HG03575 (cell line): ENCODE results near the gene SSR1.
"Not testable (repeated sequence)": the region's sequence is repeated elsewhere in the genome, so short reads cannot be mapped to it uniquely, and the experiment has no call there.

Experiments used
- ATAC-seq: cut with Tn5 transposase; IDR thresholded peaks from one replicate; pipeline ENCODE4 v1.9.1; 2021; ENCODE audit not compliant: unreplicated experiment, insufficient number of reproducible peaks, low FRiP score; ENCODE audit errors: extremely low read depth

Gene SSR1

DNA sequence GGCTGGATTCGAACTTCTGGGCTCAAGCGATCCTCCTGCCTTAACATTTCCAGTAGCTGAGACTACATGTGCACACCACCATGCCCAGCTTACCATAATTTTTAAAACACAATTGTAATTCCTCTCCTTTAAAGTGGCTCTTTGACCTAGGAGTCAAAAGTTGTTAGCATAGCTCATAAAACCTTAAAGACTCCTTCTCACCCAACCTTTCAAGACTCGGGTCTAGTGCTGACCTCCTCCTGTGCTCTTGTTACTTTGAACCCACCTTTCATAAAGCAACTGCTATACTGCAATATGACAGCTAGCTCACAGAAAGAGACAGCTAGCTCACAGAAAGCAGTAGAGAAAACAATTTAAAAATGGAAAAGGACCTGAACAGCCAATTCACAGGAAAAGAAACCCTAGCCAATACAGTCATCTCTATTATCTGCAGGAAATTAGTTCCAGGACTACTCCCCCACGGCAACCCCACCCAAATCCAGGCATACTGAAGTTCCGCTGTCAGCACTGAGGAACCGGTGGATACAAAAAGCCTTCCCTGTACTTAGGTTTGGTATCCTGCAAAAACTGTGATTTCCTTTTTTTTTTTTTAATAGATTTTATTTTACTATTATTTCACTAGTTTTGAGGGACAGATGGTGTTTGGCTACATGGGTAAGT is 20.3 kb downstream of the SSR1 start:
- ATAC-seq: no peak

DNA sequence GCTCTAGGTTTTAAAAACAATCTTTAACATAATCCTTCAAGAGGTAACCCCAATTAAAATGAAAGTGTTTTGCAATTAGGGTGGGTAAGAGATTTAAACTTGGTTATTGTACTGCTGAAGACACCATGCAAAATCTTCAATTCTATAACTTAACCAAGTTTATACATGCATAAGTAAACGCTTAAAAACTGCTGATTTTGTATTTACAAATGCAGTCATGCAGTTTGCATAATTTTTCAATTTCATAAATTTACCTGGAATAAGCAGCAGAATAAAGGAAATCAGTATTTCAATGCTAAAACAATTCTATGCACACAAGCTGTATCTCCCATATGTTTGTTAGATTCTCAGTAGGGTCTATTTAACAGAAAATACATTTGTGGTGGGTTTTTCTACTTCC is 22.9 kb downstream of the SSR1 start:
- no peak for ATAC-seq

DNA sequence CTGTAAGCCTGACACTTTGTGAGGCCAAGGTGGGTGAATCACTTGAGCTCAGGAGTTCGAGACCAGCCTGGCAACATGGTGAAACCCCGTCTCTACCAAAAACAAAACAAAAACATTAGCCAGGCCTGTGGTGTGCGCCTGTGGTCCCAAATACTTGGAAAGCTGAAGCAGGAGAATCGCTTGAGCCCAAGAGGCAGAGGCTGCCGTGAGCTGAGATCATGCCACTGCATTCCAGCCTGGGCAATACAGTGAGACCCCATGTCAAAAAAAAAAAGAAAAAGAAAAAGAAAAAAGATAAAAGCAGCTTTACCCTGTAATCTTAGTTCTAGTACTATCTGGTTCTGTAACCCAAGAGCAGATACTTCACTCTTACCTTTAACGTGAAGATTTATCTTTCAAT is 27.6 kb downstream of the SSR1 start:
- ATAC-seq: no peak

DNA sequence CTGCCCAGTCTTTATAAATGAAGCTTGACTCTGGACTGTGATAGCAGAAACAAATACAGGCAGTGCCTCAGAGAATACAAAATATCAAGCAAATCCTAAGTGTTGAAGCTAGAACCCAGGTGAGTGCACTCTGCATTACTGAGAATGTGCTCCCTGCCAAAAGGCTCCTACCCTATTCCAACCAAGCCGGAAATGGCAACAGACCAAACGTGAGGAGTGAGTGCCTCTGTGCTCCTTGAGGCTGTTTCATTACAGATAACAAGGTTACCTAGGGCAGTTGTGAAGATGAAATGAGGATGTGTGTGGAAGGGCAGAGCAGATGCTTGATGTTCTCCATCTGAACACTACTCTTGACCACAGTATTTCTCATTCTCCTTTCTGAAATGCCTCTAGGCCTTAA is 29.3 kb downstream of the SSR1 start:
- ATAC-seq: no peak

DNA sequence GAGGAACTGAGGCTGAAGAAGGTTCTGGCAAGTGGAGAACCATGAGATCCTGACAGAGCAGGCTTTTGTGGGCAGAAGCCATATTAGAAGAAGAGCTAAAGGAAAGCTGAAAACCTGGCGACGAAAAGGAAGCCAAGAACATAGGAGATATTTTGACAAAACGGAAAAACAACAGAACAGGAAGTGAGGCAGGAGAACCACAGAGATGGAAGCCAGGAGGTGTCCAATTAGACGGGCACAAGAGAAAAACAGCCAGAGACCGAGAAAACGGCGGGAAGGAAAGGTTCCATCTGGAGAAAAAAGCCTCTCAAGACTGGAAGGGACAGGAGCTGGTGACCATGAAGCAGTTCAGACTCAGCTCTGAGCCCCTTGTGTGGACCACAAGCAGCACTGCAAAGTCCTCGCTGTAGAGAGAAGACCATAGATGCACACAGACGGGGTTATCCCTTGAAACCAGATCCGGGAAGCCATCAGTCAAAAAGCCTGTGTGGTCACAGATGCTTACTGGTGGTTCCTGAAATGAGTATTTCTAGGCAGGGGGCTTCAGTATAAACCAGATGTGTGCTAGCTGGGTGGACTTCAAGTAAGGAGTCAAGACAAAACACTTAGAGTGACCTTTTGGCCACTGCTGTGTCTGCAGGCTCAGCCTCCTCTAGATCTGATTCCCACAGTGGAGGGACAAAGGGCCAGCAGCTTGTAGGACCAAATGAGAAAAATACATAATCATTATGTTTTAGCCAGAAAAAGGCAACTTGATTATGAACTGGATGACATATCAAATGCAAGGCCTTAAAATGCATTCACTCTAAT is 30.7 kb downstream of the SSR1 start:
- no peak for ATAC-seq

DNA sequence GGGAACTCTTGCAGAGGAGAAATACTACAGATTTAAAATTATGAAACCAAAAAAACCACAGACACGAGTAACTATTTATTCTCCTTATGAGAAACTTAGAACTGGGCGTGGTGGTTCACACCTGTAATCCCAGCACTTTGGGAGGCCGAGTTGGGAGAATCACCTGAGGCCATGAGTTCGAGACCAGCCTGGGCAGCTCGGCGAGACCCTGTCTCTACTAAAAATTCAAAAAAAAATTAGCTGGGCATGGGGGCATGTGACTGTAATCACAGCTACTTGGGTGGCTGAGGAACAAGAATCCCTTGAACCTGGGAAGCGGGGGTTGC is 36.8 kb downstream of the SSR1 start:
- ATAC-seq: no peak

DNA sequence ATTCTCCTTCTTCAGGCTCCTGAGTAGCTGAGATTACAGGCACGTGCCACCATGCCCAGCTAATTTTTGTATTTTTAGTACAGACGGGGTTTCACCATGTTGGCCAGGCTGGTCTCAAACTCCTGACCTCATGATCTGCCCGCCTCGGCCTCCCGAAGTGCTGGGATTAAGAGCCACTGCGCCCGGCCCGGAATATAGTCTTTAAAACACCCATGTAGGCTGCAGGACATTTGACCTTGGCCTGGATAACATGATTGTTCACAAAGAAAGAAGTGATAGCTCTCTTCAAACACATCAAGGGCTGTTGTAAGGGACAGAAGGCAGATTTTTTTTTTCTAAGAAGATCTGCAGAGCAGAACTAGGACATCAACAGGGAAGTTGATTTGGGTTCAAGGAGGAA is 38.5 kb downstream of the SSR1 start:
- not testable (repeated sequence) for ATAC-seq

DNA sequence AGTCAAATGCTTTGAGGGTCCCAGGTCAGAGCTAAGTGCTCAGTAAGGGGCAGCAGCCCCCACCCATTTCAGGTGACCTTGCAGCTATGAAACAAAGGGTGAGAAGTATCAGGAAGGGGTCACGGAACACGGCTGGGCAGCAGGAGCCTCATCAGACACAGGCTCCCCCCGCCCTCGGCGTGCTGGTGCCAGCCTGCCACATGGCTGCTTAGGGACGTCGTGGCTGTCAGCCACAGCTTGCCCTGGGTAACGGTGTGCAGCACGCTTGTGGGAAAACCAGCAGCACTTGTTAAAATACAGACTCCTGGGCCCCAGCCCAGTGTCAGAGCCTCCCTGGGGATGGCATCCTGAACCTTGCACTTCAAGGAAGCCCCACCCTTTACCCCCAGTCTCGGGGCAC is 39.3 kb downstream of the SSR1 start:
- no peak for ATAC-seq

DNA sequence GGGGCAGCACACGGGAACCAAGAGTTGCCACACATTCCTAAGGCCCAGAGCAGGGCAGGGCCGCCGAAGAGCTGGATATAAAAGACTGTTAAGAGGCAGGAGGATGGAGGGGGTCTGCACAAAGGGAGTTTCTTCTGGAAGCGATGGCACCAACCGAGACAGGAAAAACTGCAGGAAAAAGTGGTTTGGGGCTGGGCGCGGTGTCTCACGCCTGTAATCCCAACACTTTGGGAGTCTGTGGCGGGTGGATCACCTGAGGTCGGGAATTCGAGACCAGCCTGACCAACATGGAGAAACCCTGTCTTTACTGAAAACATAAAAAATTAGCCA is 41.8 kb downstream of the SSR1 start:
- no peak for ATAC-seq

DNA sequence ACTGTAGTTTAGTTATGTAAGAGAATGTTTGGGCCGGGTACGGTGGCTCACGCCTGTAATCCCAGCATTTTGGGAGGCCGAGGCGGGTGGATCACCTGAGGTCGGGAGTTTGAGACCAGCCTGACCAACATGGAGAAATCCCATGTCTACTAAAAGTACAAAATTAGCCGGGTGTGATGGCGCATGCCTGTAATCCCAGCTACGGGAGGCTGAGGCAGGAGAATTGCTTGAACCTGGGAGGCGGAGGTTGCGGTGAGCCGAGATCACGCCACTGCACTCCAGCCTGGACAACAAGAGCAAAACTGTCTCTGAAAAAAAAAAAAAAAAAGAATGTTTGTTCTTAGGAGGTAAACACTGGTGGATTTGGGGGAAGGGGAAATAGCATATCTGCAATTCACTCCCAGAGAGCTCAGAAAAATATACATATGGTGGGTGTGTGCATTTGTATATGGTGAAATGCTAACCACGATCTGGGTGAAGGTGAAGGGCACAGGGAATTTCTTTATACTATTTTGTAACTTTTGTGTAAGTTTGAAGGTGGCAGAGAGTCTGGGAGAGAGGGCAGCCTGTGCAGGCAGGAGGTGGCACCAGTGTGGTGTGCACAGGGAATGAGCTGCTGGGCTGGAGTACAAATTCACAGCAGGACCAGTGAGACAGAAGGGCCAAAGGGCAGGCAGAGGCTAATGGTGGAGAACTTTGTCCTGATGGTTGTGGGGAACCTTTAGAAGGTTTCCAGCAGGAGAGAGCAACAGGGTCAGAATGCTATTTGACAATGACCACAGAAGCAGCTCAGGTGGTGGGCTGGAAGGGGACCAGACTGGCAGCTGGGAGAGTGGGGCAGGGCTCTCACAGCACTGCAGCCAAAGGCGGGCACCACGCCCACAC is 42.4 kb downstream of the SSR1 start:
- no peak for ATAC-seq

DNA sequence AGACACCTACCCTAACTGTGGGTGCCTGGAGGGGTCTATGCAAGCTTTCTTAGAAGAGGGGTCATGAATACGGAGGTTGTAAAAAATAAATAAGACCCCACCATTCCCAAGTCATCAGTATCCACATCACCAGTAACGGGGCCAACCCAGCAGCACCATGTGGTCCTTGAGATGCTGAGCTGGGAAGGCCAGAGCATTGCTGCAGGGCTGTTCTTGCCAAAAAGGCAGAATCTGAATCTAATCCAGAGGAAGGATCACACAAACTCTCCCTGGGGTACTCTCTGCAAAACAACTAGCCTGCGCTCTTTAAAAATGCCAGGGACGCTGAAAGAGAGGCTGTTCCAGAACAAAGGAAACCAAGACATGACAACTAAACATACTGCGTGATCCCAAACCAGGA is 43.2 kb downstream of the SSR1 start:
- ATAC-seq: no peak

DNA sequence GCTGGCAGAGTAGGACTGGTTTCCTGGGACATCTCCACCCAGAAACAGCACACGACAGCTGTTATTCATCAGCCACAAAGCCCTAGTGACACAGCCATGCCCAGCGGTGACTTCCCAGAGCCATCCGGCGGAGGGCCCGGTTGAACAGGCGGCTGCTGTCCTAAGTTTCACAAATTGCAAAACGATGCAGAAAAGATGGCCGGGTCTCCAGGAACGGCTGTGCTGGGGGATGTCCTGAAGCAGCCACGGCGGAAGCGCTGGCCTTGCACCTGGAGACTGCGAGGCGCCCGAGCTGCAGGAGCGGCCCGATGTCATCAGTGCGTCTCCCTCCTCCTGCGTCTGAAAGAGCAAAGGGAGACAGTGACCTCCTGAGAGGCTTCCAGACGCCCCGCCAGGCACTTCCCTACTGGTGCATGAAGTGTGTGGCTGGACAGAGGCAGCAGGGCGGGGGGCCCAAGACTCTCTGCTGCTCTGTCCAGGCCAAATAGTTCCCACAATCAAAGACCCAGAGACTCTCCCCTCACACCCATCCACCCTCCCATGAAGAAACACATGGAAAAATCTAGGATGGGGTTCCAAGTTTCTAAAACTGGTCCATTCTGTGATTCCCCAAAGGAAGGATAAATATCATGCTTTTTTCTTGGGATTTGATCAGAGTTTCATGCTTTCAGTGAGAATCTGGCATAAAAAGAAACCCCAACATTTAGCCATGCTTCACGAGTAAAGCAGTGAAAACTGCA is 44.0 kb downstream of the SSR1 start:
- no peak for ATAC-seq

DNA sequence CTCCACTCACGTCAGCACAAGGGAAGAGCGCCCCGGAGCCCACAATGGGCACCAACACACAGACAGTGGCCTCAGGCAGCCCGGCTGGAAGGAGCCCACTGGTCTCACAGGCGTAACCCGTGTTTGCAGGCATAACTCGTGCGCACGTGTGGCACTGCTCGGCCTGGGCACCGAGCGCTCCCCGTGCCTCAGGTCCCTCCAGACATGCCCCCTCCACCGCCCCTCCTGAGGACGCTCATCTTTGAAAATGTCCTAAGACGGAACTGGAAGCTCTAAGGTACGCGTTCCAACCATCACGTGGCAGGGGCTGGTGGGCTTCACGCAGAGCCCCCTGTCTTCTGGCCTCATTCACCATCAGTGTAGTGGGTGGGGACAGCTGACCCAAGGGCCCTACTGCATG is 44.6 kb downstream of the SSR1 start:
- no peak for ATAC-seq

DNA sequence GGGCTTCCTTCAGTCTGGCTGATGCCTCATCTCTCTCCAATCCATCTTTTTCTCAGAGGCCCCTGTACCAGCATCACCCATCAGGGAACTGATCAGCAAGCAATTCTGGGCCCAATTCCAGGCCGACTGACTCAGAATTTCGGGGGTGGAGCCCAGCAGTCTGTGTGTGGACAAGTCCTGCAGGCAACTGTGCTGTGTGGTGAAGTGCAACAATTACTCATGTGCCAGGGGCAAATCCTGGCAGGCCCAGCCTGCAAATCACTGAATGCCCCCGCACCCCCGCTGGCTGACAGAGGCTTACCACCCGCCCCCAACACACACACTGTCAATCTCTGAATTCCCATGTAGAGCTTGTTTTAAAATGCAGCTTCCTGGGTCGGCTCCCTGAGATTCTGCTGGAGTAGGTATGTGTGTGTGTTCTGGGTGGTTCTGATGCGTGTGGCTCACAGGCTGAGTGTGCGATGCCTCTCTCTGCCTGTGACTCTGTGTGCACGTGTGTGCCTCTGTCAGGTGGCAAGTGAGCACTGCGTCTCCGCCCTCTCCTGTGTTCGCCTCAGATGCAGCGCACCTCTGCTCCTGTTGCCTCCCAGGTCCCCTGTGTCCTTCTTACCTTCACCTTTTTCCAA is 45.4 kb downstream of the SSR1 start:
- ATAC-seq: no peak

DNA sequence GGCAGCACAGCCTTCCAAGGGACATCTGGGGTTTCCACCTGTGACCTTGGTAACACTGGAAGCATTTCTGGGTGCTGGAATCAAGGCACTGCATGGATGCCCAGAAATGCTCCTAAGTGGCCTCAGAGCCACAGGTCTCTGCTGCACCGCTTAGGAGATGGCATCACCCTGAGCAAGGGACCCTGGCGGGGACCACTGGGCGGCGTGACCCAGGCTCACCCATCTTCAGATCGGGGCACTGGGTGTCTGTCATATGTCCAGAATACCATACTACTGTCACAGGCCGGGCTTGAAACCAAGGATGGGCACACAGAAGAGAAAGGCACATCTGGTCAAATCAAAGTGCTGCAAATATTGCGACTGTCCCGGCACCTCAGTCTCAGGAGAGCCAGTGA is 45.9 kb downstream of the SSR1 start:
- no peak for ATAC-seq

DNA sequence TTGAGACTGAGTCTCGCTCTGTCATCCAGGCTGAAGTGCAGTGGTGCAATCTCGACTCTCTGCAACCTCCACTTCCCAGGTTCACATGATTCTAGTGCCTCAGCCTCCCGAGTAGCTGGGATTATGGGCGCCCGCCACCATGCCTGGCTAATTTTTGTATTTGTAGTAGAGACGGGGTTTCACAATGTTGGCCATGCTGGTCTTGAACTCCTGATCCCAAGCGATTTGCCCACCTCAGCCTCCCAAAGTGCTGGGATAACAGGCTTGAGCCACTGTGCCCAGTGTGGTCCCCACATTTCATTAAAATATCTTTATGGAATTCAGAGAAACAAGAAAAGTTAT is 47.6 kb downstream of the SSR1 start:
- not testable (repeated sequence) for ATAC-seq

DNA sequence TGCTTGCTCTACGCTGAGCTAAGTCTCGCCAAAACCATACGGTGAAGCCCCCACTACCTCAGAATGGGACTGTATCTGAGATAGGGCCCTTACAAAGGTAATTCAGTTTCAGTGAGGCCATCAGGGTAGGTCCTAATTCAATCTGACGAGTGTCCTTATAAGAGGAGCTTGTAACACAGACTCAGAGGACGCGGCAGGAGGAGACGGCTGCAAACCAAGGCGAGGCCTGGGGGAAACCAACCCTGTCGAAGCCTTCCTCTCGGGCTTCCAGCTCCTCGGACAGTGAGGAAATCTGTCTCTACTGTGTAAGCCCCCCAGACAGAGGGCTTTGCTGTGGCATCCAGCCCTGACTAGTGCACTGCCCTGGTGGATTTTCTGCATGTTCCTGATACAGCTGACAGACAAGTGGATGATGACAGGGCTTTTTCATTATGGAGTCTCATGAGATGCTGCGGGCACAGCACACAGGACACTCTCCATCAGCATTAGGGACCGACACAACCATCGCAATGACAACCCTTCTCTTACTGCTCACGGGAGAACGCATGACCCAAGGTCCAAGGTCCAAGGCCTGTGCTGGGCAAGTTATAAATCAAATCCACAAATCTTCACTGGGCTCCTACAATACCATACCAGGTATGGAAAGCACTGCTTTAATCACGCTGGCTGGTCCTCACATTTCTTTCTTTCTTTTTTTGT is 48.2 kb downstream of the SSR1 start:
- ATAC-seq: no peak

DNA sequence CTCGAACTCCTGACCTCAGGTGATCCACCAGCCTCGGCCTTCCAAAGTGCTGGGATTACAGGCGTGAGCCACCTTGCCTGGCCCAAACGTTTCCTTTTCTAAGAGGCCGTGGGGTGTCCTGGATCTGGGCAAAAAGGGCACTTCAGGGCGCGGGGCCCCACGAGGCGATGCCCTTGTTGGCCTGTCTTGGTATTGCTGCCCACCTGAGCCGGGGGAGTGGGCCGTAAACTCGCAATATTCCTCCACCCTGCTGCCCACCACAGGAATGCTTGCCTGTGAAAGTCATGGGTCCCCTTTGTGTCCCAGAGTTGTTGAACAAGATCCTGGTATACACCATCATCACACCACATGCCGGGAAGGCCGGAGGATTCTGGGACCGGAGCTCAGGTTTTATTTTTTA is 49.0 kb downstream of the SSR1 start:
- ATAC-seq: no peak

DNA sequence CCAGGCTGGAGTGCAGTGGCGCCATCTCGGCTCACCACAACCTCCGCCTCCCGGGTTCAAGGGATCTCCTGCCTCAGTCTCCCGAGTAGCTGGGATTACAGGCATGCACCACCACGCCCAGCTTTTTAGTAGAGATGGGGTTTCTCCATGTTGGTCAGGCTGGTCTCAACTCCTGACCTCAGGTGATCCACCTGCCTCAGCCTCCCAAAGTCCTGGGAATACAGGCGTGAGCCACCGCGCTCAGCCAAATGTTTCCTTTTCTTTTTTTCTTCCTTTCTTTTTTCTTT is 49.5 kb downstream of the SSR1 start:
- not testable (repeated sequence) for ATAC-seq
